Gastrocnemius medialis (tissue), 4 donors: ENCODE measurements around the gene DIAPH3.

Experiments
- CTCF ChIP-seq, 5 experiments: fragments of 450-650 bp in 3 of 5; fragments of 200-600 bp in 2 of 5; sonication (generic) in 2 of 5; IDR thresholded peaks in 4 of 5; conservative IDR thresholded peaks in 1 of 5; 1 replicate in 4 of 5; 2 replicates in 1 of 5; pipeline ENCODE4 v1.5.1; 2016 to 2019; ENCODE audit warnings: antibody characterized with exemption in 5 of 5, mild to moderate bottlenecking in 3 of 5, moderate library complexity in 3 of 5
- POLR2A ChIP-seq, 2 donors: fragments of 450-650 bp; IDR thresholded peaks; one replicate each; pipeline ENCODE4 v1.6.1; 2017; ENCODE audit warnings: antibody characterized with exemption in 2 of 2, mild to moderate bottlenecking in 2 of 2, moderate library complexity in 2 of 2

DNA sequence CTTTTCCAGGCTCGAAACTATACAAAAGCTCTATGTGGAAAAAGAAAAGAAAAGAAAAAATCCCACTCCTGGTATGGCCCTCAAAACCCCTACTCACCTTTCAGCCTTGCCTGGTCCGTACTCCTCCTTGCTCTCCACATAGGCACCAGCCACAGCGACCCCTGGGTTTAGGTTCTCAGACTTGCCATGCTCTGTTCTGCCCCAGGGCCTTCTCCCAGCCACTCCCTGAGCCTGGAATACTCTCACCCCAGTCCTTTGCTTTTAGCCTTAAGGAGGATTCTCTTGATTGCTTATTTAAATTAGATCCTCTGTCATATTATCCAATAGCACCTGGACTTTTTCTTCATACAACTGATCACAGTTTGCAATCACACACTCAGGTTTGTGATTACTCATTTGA is 522.5 kb downstream of the DIAPH3 start:
- no peak for TF ChIP-seq CTCF (IDR thresholded peaks at IDR 0.05 in 4 of 5, conservative IDR thresholded peaks at IDR 0.05 in 1 of 5)
- TF ChIP-seq POLR2A (IDR thresholded peaks at IDR 0.05): no peak
